DOHH2 (cell line): ENCODE data around the gene ICOSLG.

Experiments
- H3F3A ChIP-seq: fragments of 200-600 bp; sonication (generic), shearing (Covaris generic); 2 replicates; pipeline ENCODE4 v1.6.0; 2016; ENCODE audit warnings: antibody characterized with exemption, mild to moderate bottlenecking; ENCODE audit not compliant: control insufficient read depth, insufficient read depth
- H3K27ac ChIP-seq: fragments of 200-600 bp; sonication (generic); 2 replicates; pipeline ENCODE4 v1.5.1; 2014; ENCODE audit warnings: low read depth, mild to moderate bottlenecking, low read length, moderate library complexity
- H3K27me3 ChIP-seq: fragments of 200-600 bp; sonication (generic); 2 replicates; pipeline ENCODE4 v1.6.1; 2014; ENCODE audit warnings: mild to moderate bottlenecking, low read length, mixed read lengths; ENCODE audit not compliant: control insufficient read depth
- H3K36me3 ChIP-seq: fragments of 200-600 bp; sonication (generic); 2 replicates; pipeline ENCODE4 v1.6.1; 2014; ENCODE audit warnings: mild to moderate bottlenecking, low read length, moderate library complexity, mixed read lengths; ENCODE audit not compliant: control insufficient read depth
- H3K4me1 ChIP-seq: fragments of 200-600 bp; sonication (generic); 2 replicates; pipeline ENCODE4 v1.6.1; 2014; ENCODE audit warnings: mild to moderate bottlenecking, low read length, mixed read lengths; ENCODE audit not compliant: control insufficient read depth
- H3K4me2 ChIP-seq: fragments of 200-600 bp; sonication (generic); 2 replicates; pipeline ENCODE4 v1.6.0; 2014; ENCODE audit warnings: mild to moderate bottlenecking, low read length, moderate library complexity
- H3K4me3 ChIP-seq: fragments of 200-600 bp; sonication (generic); 2 replicates; pipeline ENCODE4 v1.5.1; 2014; ENCODE audit warnings: mild to moderate bottlenecking, low read length, mixed read lengths
- H3K79me2 ChIP-seq: fragments of 200-600 bp; sonication (generic); 2 replicates; pipeline ENCODE4 v1.6.1; 2014; ENCODE audit warnings: mild to moderate bottlenecking, low read length, mixed read lengths; ENCODE audit not compliant: control insufficient read depth
- H3K9me2 ChIP-seq: fragments of 200-600 bp; sonication (generic); replicated peaks from 2 replicates; pipeline ENCODE4 v1.6.1; 2014; ENCODE audit warnings: mild to moderate bottlenecking, low read length, mixed read lengths; ENCODE audit not compliant: control insufficient read depth
- H3K9me3 ChIP-seq: fragments of 200-600 bp; sonication (generic); 2 replicates; pipeline ENCODE4 v1.6.1; 2014; ENCODE audit warnings: antibody characterized with exemption, low read length, mixed read lengths; ENCODE audit not compliant: control insufficient read depth, insufficient read depth
- H4K20me1 ChIP-seq: fragments of 200-600 bp; sonication (generic); 2 replicates; pipeline ENCODE4 v1.6.0; 2014; ENCODE audit warnings: low read depth, mild to moderate bottlenecking, antibody characterized with exemption, low read length, moderate library complexity; ENCODE audit not compliant: control insufficient read depth, insufficient read depth
- CTCF ChIP-seq: fragments of 200-600 bp; sonication (generic); IDR thresholded peaks from one replicate; pipeline ENCODE4 v1.5.1; 2014; ENCODE audit warnings: antibody characterized with exemption, mild to moderate bottlenecking, low read depth, low read length; ENCODE audit not compliant: poor library complexity, severe bottlenecking
- EZH2phosphoT487 ChIP-seq: fragments of 200-600 bp; sonication (generic); IDR thresholded peaks from 2 replicates; pipeline ENCODE4 v1.6.1; 2017; ENCODE audit warnings: borderline replicate concordance, mild to moderate bottlenecking, antibody characterized with exemption, low read length, moderate library complexity, mixed read lengths

The ICOSLG gene

DNA sequence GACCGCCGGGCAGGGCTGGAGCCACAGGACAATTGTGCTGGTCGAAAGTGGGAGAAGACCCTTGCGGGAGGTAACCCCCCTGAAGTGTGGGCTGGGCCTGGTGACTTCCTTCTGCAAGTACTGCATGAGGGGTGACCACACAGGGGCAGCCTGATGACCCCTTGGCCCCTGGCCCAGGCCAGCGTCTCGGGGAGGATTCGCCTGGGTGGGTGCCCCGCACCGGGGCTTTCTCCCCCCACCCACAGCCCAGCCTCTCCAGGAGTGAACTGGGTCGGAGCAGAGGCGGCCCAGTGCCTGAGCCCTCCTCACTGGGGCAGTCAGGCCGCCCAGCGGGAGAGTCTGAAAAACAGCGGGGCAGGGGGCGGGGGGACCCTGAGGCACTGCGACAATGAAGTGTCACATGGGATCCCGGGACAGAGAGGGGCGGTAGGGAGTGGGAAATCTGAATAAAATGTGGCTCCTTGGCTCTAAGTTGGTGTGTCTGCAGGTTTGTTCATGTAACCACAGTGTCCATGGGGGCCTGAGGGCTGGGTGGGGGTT is 22.5 kb upstream of the ICOSLG start:
- no peaks in the 10 kb centered on the region for H3K9me2 ChIP-seq
- TF ChIP-seq CTCF (no peak), EZH2phosphoT487 (no peak)
- H3K27ac ChIP-seq = no peak overlapping the region
- no peaks in the 10 kb centered on the region for H3K9me3 ChIP-seq
- H3K4me1 ChIP-seq = no peaks in the 10 kb centered on the region
- no peak overlapping the region for H3K4me2 ChIP-seq
- no peak overlapping the region for H3K4me3 ChIP-seq
- H3K27me3 ChIP-seq = peaks cover 5% of the 10 kb centered on the region; the same call in 1 of the 2 replicates
- H3K79me2 ChIP-seq = no peaks in the 10 kb centered on the region
- H3K36me3 ChIP-seq = no peaks in the 10 kb centered on the region
- H3F3A ChIP-seq = no peaks in the 10 kb centered on the region
- H4K20me1 ChIP-seq = no peaks in the 10 kb centered on the region

DNA sequence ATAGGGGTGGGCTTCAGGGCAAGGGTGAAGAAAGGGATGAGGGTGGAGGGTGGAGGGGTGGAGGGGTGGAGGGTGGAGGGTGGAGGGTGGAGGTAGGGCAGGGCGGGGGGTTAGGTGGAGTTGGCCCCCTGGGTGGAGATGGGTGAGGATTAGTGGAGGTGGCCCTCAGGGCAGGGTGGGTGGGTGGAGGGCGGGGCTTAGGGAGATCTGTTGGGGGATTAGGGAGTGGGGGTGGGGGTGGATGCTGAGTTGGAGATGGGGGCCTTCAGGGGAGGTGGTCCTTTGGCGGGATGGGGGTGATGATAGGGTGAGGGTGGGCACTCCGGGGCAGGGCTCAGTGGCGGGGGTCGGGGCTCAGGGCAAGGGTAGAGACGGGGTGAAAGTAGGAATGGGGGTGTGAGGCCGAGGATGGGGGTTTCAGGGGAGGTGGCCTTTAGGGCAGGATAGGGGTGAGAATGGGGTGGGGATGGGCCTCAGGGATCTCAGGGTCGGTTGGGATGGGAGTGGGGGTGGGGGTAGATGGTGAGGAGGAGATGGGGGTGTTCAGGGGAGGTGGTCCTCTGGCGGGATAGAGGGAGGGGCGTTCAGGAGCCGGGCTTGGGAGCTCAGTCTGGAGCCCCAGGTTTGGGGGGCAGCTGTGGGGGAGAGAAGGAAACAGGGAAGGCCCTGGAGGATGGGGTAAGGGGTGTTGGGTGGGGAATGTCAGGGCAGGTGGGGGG is 21.8 kb upstream of the ICOSLG start:
- H3K4me3 ChIP-seq = no peak overlapping the region
- peaks cover 5% of the 10 kb centered on the region; the same call in 1 of the 2 replicates for H3K27me3 ChIP-seq
- H3K9me2 ChIP-seq = no peaks in the 10 kb centered on the region
- H3K27ac ChIP-seq = no peak overlapping the region
- H4K20me1 ChIP-seq = no peaks in the 10 kb centered on the region
- no peaks in the 10 kb centered on the region for H3K79me2 ChIP-seq
- H3K4me2 ChIP-seq = no peak overlapping the region
- TF ChIP-seq EZH2phosphoT487 (no peak), CTCF (no peak)
- no peaks in the 10 kb centered on the region for H3K4me1 ChIP-seq
- H3F3A ChIP-seq = no peaks in the 10 kb centered on the region
- H3K36me3 ChIP-seq = no peaks in the 10 kb centered on the region
- H3K9me3 ChIP-seq = no peaks in the 10 kb centered on the region

GRCh38 chr21:44261675-44262295 is 21.0 kb upstream of the ICOSLG start, which contains the start of gene DNMT3L:
TSS of gene DNMT3L (minus strand) at chr21:44261897. CDS start at chr21:44261259, 638 bp downstream.
- Histone ChIP-seq H3K27ac (no peak within 1 kb of the TSS), H3F3A (no peaks in the 10 kb centered on the region), H3K9me3 (no peaks in the 10 kb centered on the region), H3K36me3 (no peaks in the 10 kb centered on the region), H4K20me1 (no peaks in the 10 kb centered on the region), H3K4me3 (no peak within 1 kb of the TSS), H3K27me3 (peaks cover 5% of the 10 kb centered on the region; the same call in 1 of the 2 replicates), H3K4me1 (no peaks in the 10 kb centered on the region), H3K79me2 (no peaks in the 10 kb centered on the region), H3K4me2 (no peak within 1 kb of the TSS), H3K9me2 (no peaks in the 10 kb centered on the region)
- no peak for TF ChIP-seq EZH2phosphoT487
- TF ChIP-seq CTCF = no peak
